ENCODE data around the gene FMOD.
A peak's percentile ranks its signal among the peaks of the same experiment; 100 is the strongest.

FMOD gene

GRCh38 chr1:203340112-203340790 lies 10.7 kb downstream of the FMOD start:
- no peak for TF ChIP-seq Cebpa-rat (IDR thresholded peaks at IDR 0.05)
- Histone ChIP-seq H3K4me2 (peak overlapping the region in 3 of 11 experiments; percentile 5 to 22 (median 6); a peak in 5 of 22 replicates), H3K27me3 (peaks cover 23 to 38% (median 31%) of the 10 kb centered on the region in 11 experiments), H3K4me3 (no peak overlapping the region), H3K9ac (peak overlapping the region in 3 of 11 experiments; percentile 16 to 23 (median 16); a peak in 2 of 22 replicates), H3K36me3 (no peaks in the 10 kb centered on the region), H3K4me1 (peaks cover 36 to 56% (median 50%) of the 10 kb centered on the region in 10 experiments), H3K27ac (peak overlapping the region in 3 of 11 experiments; percentile 9 to 39 (median 17); a peak in 1 of 22 replicates), H3K9me3 (replicated peaks in 1 of 11) (no peaks in the 10 kb centered on the region), H4K20me1 (no peaks in the 10 kb centered on the region; a peak in 1 of 22 replicates)

GRCh38 chr1:203338335-203339036 lies 12.4 kb downstream of the FMOD start:
- Histone ChIP-seq H3K9me3 (replicated peaks in 1 of 11) (no peaks in the 10 kb centered on the region), H3K36me3 (no peaks in the 10 kb centered on the region), H3K27ac (peak overlapping the region in 2 of 11 experiments; percentile 8 to 43; a peak in 2 of 22 replicates), H3K27me3 (peaks cover 23 to 31% (median 26%) of the 10 kb centered on the region in 11 experiments), H3K4me1 (peaks cover 36 to 57% (median 50%) of the 10 kb centered on the region in 10 experiments), H4K20me1 (no peaks in the 10 kb centered on the region; a peak in 1 of 22 replicates), H3K9ac (peak overlapping the region in 5 of 11 experiments; percentile 1 to 20 (median 7); a peak in 4 of 22 replicates), H3K4me3 (no peak overlapping the region), H3K4me2 (peak overlapping the region in 9 of 11 experiments; percentile 16 to 62 (median 48); a peak in 17 of 22 replicates)
- no peak for TF ChIP-seq Cebpa-rat (IDR thresholded peaks at IDR 0.05)

GRCh38 chr1:203336097-203336496 lies 14.8 kb downstream of the FMOD start:
- H3K4me2 ChIP-seq = peak overlapping the region; percentile 11 to 50 (median 32); a peak in 18 of 22 replicates
- TF ChIP-seq Cebpa-rat (IDR thresholded peaks at IDR 0.05) = no peak
- H3K27me3 ChIP-seq = peaks cover 10 to 11% (median 10%) of the 10 kb centered on the region in 11 experiments
- H3K9me3 ChIP-seq (replicated peaks in 1 of 11) = no peaks in the 10 kb centered on the region
- H3K36me3 ChIP-seq = no peaks in the 10 kb centered on the region
- no peaks in the 10 kb centered on the region; a peak in 1 of 22 replicates for H4K20me1 ChIP-seq
- peaks cover 32 to 57% (median 45%) of the 10 kb centered on the region in 10 experiments for H3K4me1 ChIP-seq
- H3K4me3 ChIP-seq = no peak overlapping the region
- H3K9ac ChIP-seq = no peak overlapping the region
- no peak overlapping the region for H3K27ac ChIP-seq

GRCh38 chr1:203335503-203335902 lies 15.4 kb downstream of the FMOD start:
- no peak for TF ChIP-seq Cebpa-rat (IDR thresholded peaks at IDR 0.05)
- peaks cover 4 to 5% (median 4%) of the 10 kb centered on the region in 11 experiments for H3K27me3 ChIP-seq
- H4K20me1 ChIP-seq = no peaks in the 10 kb centered on the region
- H3K4me2 ChIP-seq = peak overlapping the region; percentile 11 to 50 (median 32); a peak in 16 of 22 replicates
- H3K9ac ChIP-seq = no peak overlapping the region
- H3K4me3 ChIP-seq = no peak overlapping the region
- H3K4me1 ChIP-seq = peaks cover 32 to 58% (median 43%) of the 10 kb centered on the region in 10 experiments
- no peaks in the 10 kb centered on the region for H3K9me3 ChIP-seq (replicated peaks in 1 of 11)
- no peaks in the 10 kb centered on the region for H3K36me3 ChIP-seq
- H3K27ac ChIP-seq = no peak overlapping the region

- H3K4me3 ChIP-seq = no peak overlapping the region
- no peaks in the 10 kb centered on the region for H3K27me3 ChIP-seq
- no peaks in the 10 kb centered on the region for H4K20me1 ChIP-seq
- H3K36me3 ChIP-seq = no peaks in the 10 kb centered on the region
- no peak for TF ChIP-seq Cebpa-rat (IDR thresholded peaks at IDR 0.05)
- H3K9me3 ChIP-seq (replicated peaks in 1 of 11) = no peaks in the 10 kb centered on the region
- no peak overlapping the region for H3K9ac ChIP-seq
- H3K4me2 ChIP-seq = peak overlapping the region in 7 of 11 experiments; percentile 3 to 41 (median 22); a peak in 9 of 22 replicates
- peaks cover 35 to 51% (median 45%) of the 10 kb centered on the region in 10 experiments for H3K4me1 ChIP-seq
- peak overlapping the region in 2 of 11 experiments; percentile 1 to 12; a peak in 2 of 22 replicates for H3K27ac ChIP-seq
Observed at GRCh38 chr1:203331224-203331623, 19.7 kb downstream of the FMOD start.

GRCh38 chr1:203328714-203329122 lies 22.2 kb downstream of the FMOD start:
- peak overlapping the region in 7 of 11 experiments; percentile 23 to 97 (median 92); a peak in 9 of 22 replicates for H3K9ac ChIP-seq
- H3K27me3 ChIP-seq = no peaks in the 10 kb centered on the region
- H3K27ac ChIP-seq = peak overlapping the region in 9 of 11 experiments; percentile 92 to 100 (median 98); a peak in 13 of 22 replicates
- no peak for TF ChIP-seq Cebpa-rat (IDR thresholded peaks at IDR 0.05)
- H4K20me1 ChIP-seq = no peaks in the 10 kb centered on the region
- no peak overlapping the region for H3K4me3 ChIP-seq
- no peaks in the 10 kb centered on the region for H3K9me3 ChIP-seq (replicated peaks in 1 of 11)
- H3K4me2 ChIP-seq = peak overlapping the region in 10 of 11 experiments; percentile 90 to 99 (median 96); a peak in 20 of 22 replicates
- no peaks in the 10 kb centered on the region for H3K36me3 ChIP-seq
- peaks cover 48 to 67% (median 58%) of the 10 kb centered on the region in 10 experiments for H3K4me1 ChIP-seq

- Histone ChIP-seq H3K9me3 (replicated peaks in 1 of 11) (no peaks in the 10 kb centered on the region), H3K4me1 (peaks cover 57 to 75% (median 66%) of the 10 kb centered on the region in 10 experiments), H3K27ac (peak overlapping the region; percentile 87 to 100 (median 98)), H3K36me3 (no peaks in the 10 kb centered on the region), H3K9ac (peak overlapping the region; percentile 83 to 97 (median 92)), H3K4me2 (peak overlapping the region; percentile 90 to 99 (median 97)), H4K20me1 (no peaks in the 10 kb centered on the region), H3K27me3 (no peaks in the 10 kb centered on the region), H3K4me3 (peak overlapping the region; percentile 24 to 71 (median 57); a peak in 19 of 20 replicates)
- TF ChIP-seq Cebpa-rat (IDR thresholded peaks at IDR 0.05) = no peak
Observed at GRCh38 chr1:203327684-203328457, 23.1 kb downstream of the FMOD start.

GRCh38 chr1:203326830-203327683 lies 23.9 kb downstream of the FMOD start:
- peak overlapping the region; percentile 48 to 71 (median 57) for H3K4me3 ChIP-seq
- H4K20me1 ChIP-seq = no peaks in the 10 kb centered on the region
- H3K27ac ChIP-seq = peak overlapping the region; percentile 87 to 100 (median 98)
- no peaks in the 10 kb centered on the region for H3K27me3 ChIP-seq
- peak overlapping the region; percentile 83 to 97 (median 92) for H3K9ac ChIP-seq
- TF ChIP-seq Cebpa-rat (IDR thresholded peaks at IDR 0.05) = no peak
- H3K36me3 ChIP-seq = no peaks in the 10 kb centered on the region
- H3K4me2 ChIP-seq = peak overlapping the region; percentile 90 to 99 (median 97)
- H3K4me1 ChIP-seq = peaks cover 65 to 82% (median 74%) of the 10 kb centered on the region in 10 experiments
- H3K9me3 ChIP-seq (replicated peaks in 1 of 11) = no peaks in the 10 kb centered on the region
